ENCODE results near the gene HCK.

The HCK gene

DNA sequence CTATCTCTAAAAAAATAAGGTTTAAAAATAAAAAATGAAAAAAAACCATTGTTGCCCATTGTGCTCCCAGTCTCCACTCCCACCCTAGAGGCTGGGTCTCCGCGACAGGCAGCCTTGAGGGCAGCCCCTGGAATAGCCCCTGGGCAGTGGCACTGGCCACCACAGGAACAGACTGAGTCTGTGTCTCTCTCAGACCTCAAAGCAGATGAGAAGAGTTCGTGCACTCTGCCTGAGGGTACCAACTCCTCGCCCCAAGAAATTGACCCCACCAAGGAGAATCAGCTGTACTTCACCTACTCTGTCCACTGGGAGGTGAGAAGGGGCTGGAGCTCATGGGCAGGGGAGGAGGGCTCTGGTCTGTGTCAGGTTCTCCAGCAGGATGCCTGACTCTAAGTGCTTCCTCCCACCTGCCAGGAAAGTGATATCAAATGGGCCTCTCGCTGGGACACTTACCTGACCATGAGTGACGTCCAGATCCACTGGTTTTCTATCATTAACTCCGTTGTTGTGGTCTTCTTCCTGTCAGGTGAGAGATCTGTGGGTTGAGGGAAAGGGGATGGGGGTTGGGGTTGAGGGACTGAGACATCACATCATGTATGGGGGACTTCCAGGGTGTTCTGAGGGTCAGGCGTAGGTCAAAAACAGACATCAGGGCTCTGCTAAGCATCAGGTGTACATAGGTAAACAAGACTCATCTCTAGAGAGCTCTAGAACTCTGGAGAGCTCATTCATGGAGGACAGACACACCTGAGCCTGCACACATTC, 93.0 kb downstream of the HCK start:
- TF ChIP-seq, protein P1, sequence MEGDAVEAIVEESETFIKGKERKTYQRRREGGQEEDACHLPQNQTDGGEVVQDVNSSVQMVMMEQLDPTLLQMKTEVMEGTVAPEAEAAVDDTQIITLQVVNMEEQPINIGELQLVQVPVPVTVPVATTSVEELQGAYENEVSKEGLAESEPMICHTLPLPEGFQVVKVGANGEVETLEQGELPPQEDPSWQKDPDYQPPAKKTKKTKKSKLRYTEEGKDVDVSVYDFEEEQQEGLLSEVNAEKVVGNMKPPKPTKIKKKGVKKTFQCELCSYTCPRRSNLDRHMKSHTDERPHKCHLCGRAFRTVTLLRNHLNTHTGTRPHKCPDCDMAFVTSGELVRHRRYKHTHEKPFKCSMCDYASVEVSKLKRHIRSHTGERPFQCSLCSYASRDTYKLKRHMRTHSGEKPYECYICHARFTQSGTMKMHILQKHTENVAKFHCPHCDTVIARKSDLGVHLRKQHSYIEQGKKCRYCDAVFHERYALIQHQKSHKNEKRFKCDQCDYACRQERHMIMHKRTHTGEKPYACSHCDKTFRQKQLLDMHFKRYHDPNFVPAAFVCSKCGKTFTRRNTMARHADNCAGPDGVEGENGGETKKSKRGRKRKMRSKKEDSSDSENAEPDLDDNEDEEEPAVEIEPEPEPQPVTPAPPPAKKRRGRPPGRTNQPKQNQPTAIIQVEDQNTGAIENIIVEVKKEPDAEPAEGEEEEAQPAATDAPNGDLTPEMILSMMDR (IDR thresholded peaks at IDR 0.05; ENCODE audit: control insufficient read depth, insufficient read depth, low read depth, low read length, missing control alignments): no peak
- DNase-seq (ENCODE audit: low read depth): no peak
- no peak overlapping the region for H3K4me3 ChIP-seq (ENCODE audit: control insufficient read depth, low read depth, low read length)

DNA sequence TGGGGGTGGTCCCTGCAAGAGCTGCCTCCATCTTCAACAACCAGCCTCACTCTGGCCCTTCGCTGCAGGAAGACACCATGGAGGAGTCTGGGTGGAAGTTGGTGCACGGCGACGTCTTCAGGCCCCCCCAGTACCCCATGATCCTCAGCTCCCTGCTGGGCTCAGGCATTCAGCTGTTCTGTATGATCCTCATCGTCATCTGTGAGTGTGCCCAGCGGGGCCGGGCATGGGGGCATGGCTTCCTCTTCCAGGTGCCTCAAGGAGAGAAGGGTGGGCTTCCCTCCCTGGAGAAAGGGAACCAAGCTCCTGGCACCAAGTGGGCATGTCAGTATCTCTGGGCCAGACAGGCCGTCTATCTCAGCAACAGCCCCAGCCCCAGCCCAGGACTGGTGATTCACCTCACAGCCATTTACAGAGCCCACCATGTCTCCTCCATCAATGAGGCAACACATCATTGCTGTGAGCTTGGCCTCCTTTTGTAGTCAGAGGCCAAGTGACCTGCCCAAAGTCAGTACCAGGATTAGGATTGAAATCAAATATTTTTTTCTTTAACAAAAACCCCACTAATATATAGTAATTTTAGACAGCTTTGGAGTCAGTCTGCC, 97.6 kb downstream of the HCK start:
- TF ChIP-seq, protein P1 (IDR thresholded peaks at IDR 0.05; ENCODE audit: control insufficient read depth, insufficient read depth, low read depth, low read length, missing control alignments): no peak
- DNase-seq (ENCODE audit: low read depth): no peak
- H3K4me3 ChIP-seq (ENCODE audit: control insufficient read depth, low read depth, low read length): no peak overlapping the region

DNA sequence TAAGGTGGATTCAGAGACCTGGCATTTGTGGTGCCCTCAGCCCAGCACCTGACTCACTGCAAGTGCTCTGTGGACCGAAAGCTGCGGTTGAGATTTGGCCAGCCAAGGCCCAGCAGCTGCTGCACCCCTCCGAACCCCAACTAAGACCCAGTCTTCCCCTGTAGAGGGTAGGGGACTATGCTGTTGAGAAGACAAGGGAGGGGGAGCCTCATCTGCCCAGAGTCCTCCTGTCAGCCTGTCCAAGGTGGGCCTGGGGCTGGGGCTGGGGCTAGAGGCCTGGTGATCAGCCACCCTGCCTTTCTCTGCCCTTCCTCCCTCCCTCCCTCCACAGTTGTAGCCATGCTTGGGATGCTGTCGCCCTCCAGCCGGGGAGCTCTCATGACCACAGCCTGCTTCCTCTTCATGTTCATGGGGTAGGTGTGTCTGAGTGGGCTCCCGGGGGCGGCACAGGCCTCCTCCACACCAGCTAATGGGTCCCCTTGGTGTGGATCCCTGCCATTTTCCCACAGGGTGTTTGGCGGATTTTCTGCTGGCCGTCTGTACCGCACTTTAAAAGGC, 98.3 kb downstream of the HCK start:
- no peak for DNase-seq (ENCODE audit: low read depth)
- TF ChIP-seq, protein P1 (IDR thresholded peaks at IDR 0.05; ENCODE audit: control insufficient read depth, insufficient read depth, low read depth, low read length, missing control alignments): no peak
- no peak overlapping the region for H3K4me3 ChIP-seq (ENCODE audit: control insufficient read depth, low read depth, low read length)
